ENCODE data around the gene TEX14.

Gene TEX14

GRCh38 chr17:58611331-58611730, 80.5 kb downstream of the TEX14 start:
- Histone ChIP-seq H3K9ac (ENCODE audit: low read length in 5 of 5) (no peak overlapping the region), H3K4me1 (ENCODE audit: control insufficient read depth in 5 of 5, insufficient read depth in 5 of 5, low read length in 5 of 5) (no peaks in the 10 kb centered on the region), H3K27me3 (ENCODE audit: control insufficient read depth in 5 of 5, insufficient read depth in 4 of 5, low read length in 5 of 5) (peaks cover 0 to 5% (median 0%) of the 10 kb centered on the region in 5 donors), H3K4me3 (ENCODE audit: low read depth in 1 of 5, low read length in 5 of 5) (no peak overlapping the region), H3K36me3 (ENCODE audit: control insufficient read depth in 5 of 5, insufficient read depth in 5 of 5, low read length in 5 of 5) (no peaks in the 10 kb centered on the region), H3K9me3 (ENCODE audit: control insufficient read depth in 5 of 5, low read length in 5 of 5) (no peaks in the 10 kb centered on the region), H3K27ac (ENCODE audit: low read depth, low read length) (no peak overlapping the region)

GRCh38 chr17:58606934-58607333, 84.9 kb downstream of the TEX14 start:
- peaks cover 0 to 5% (median 0%) of the 10 kb centered on the region in 5 donors for H3K27me3 ChIP-seq (ENCODE audit: control insufficient read depth in 5 of 5, insufficient read depth in 4 of 5, low read length in 5 of 5)
- H3K9ac ChIP-seq (ENCODE audit: low read length in 5 of 5), result no peak overlapping the region
- no peaks in the 10 kb centered on the region for H3K36me3 ChIP-seq (ENCODE audit: control insufficient read depth in 5 of 5, insufficient read depth in 5 of 5, low read length in 5 of 5)
- H3K4me1 ChIP-seq (ENCODE audit: control insufficient read depth in 5 of 5, insufficient read depth in 5 of 5, low read length in 5 of 5), result no peaks in the 10 kb centered on the region
- no peak overlapping the region for H3K4me3 ChIP-seq (ENCODE audit: low read depth in 1 of 5, low read length in 5 of 5)
- no peaks in the 10 kb centered on the region for H3K9me3 ChIP-seq (ENCODE audit: control insufficient read depth in 5 of 5, low read length in 5 of 5)
- no peak overlapping the region for H3K27ac ChIP-seq (ENCODE audit: low read depth, low read length)

GRCh38 chr17:58605986-58606385, 85.9 kb downstream of the TEX14 start:
- H3K27ac ChIP-seq (ENCODE audit: low read depth, low read length), result no peak overlapping the region
- H3K27me3 ChIP-seq (ENCODE audit: control insufficient read depth in 5 of 5, insufficient read depth in 4 of 5, low read length in 5 of 5), result peaks cover 0 to 5% (median 0%) of the 10 kb centered on the region in 5 donors

GRCh38 chr17:58605470-58605869, 86.4 kb downstream of the TEX14 start:
- Histone ChIP-seq H3K27ac (ENCODE audit: low read depth, low read length) (no peak overlapping the region), H3K9me3 (ENCODE audit: control insufficient read depth in 5 of 5, low read length in 5 of 5) (no peaks in the 10 kb centered on the region), H3K4me3 (ENCODE audit: low read depth in 1 of 5, low read length in 5 of 5) (no peak overlapping the region), H3K4me1 (ENCODE audit: control insufficient read depth in 5 of 5, insufficient read depth in 5 of 5, low read length in 5 of 5) (no peaks in the 10 kb centered on the region), H3K27me3 (ENCODE audit: control insufficient read depth in 5 of 5, insufficient read depth in 4 of 5, low read length in 5 of 5) (peaks cover 0 to 5% (median 0%) of the 10 kb centered on the region in 5 donors), H3K36me3 (ENCODE audit: control insufficient read depth in 5 of 5, insufficient read depth in 5 of 5, low read length in 5 of 5) (no peaks in the 10 kb centered on the region), H3K9ac (ENCODE audit: low read length in 5 of 5) (no peak overlapping the region)

More at GRCh38 chr17:58605986-58606385, 85.9 kb downstream of the TEX14 start:
- Histone ChIP-seq H3K36me3 (ENCODE audit: control insufficient read depth in 5 of 5, insufficient read depth in 5 of 5, low read length in 5 of 5) (no peaks in the 10 kb centered on the region), H3K9ac (ENCODE audit: low read length in 5 of 5) (no peak overlapping the region), H3K4me1 (ENCODE audit: control insufficient read depth in 5 of 5, insufficient read depth in 5 of 5, low read length in 5 of 5) (no peaks in the 10 kb centered on the region), H3K9me3 (ENCODE audit: control insufficient read depth in 5 of 5, low read length in 5 of 5) (no peaks in the 10 kb centered on the region), H3K4me3 (ENCODE audit: low read depth in 1 of 5, low read length in 5 of 5) (no peak overlapping the region)

- H3K36me3 ChIP-seq (ENCODE audit: control insufficient read depth in 5 of 5, insufficient read depth in 5 of 5, low read length in 5 of 5), result no peaks in the 10 kb centered on the region
- no peak overlapping the region for H3K9ac ChIP-seq (ENCODE audit: low read length in 5 of 5)
- H3K27ac ChIP-seq (ENCODE audit: low read depth, low read length), result no peak overlapping the region
- no peaks in the 10 kb centered on the region for H3K4me1 ChIP-seq (ENCODE audit: control insufficient read depth in 5 of 5, insufficient read depth in 5 of 5, low read length in 5 of 5)
- no peaks in the 10 kb centered on the region for H3K9me3 ChIP-seq (ENCODE audit: control insufficient read depth in 5 of 5, low read length in 5 of 5)
- no peak overlapping the region for H3K4me3 ChIP-seq (ENCODE audit: low read depth in 1 of 5, low read length in 5 of 5)
- H3K27me3 ChIP-seq (ENCODE audit: control insufficient read depth in 5 of 5, insufficient read depth in 4 of 5, low read length in 5 of 5), result no peaks in the 10 kb centered on the region
Measured at GRCh38 chr17:58601976-58602375, 89.9 kb downstream of the TEX14 start.

GRCh38 chr17:58597371-58597770, 94.5 kb downstream of the TEX14 start:
- H3K27ac ChIP-seq (ENCODE audit: low read depth, low read length), result no peak overlapping the region
- H3K9ac ChIP-seq (ENCODE audit: low read length in 5 of 5), result no peak overlapping the region
- no peaks in the 10 kb centered on the region for H3K9me3 ChIP-seq (ENCODE audit: control insufficient read depth in 5 of 5, low read length in 5 of 5)
- no peaks in the 10 kb centered on the region for H3K27me3 ChIP-seq (ENCODE audit: control insufficient read depth in 5 of 5, insufficient read depth in 4 of 5, low read length in 5 of 5)
- H3K4me1 ChIP-seq (ENCODE audit: control insufficient read depth in 5 of 5, insufficient read depth in 5 of 5, low read length in 5 of 5), result no peaks in the 10 kb centered on the region
- no peaks in the 10 kb centered on the region for H3K36me3 ChIP-seq (ENCODE audit: control insufficient read depth in 5 of 5, insufficient read depth in 5 of 5, low read length in 5 of 5)
- no peak overlapping the region for H3K4me3 ChIP-seq (ENCODE audit: low read depth in 1 of 5, low read length in 5 of 5)

GRCh38 chr17:58595194-58595792, 96.6 kb downstream of the TEX14 start:
- H3K9ac ChIP-seq (ENCODE audit: low read length in 5 of 5), result no peak overlapping the region
- no peaks in the 10 kb centered on the region for H3K9me3 ChIP-seq (ENCODE audit: control insufficient read depth in 5 of 5, low read length in 5 of 5)
- H3K27ac ChIP-seq (ENCODE audit: low read depth, low read length), result no peak overlapping the region
- no peaks in the 10 kb centered on the region for H3K36me3 ChIP-seq (ENCODE audit: control insufficient read depth in 5 of 5, insufficient read depth in 5 of 5, low read length in 5 of 5)
- H3K4me3 ChIP-seq (ENCODE audit: low read depth in 1 of 5, low read length in 5 of 5), result no peak overlapping the region
- no peaks in the 10 kb centered on the region for H3K27me3 ChIP-seq (ENCODE audit: control insufficient read depth in 5 of 5, insufficient read depth in 4 of 5, low read length in 5 of 5)
- H3K4me1 ChIP-seq (ENCODE audit: control insufficient read depth in 5 of 5, insufficient read depth in 5 of 5, low read length in 5 of 5), result no peaks in the 10 kb centered on the region

GRCh38 chr17:58593123-58593522, 98.7 kb downstream of the TEX14 start:
- Histone ChIP-seq H3K27ac (ENCODE audit: low read depth, low read length) (no peak overlapping the region), H3K9me3 (ENCODE audit: control insufficient read depth in 5 of 5, low read length in 5 of 5) (no peaks in the 10 kb centered on the region), H3K27me3 (ENCODE audit: control insufficient read depth in 5 of 5, insufficient read depth in 4 of 5, low read length in 5 of 5) (no peaks in the 10 kb centered on the region), H3K4me3 (ENCODE audit: low read depth in 1 of 5, low read length in 5 of 5) (no peak overlapping the region), H3K9ac (ENCODE audit: low read length in 5 of 5) (no peak overlapping the region), H3K4me1 (ENCODE audit: control insufficient read depth in 5 of 5, insufficient read depth in 5 of 5, low read length in 5 of 5) (no peaks in the 10 kb centered on the region), H3K36me3 (ENCODE audit: control insufficient read depth in 5 of 5, insufficient read depth in 5 of 5, low read length in 5 of 5) (no peaks in the 10 kb centered on the region)

- Histone ChIP-seq H3K9me3 (ENCODE audit: control insufficient read depth in 5 of 5, low read length in 5 of 5) (no peaks in the 10 kb centered on the region), H3K4me3 (ENCODE audit: low read depth in 1 of 5, low read length in 5 of 5) (no peak overlapping the region), H3K9ac (ENCODE audit: low read length in 5 of 5) (no peak overlapping the region)
Measured at GRCh38 chr17:58591455-58591854, 100.4 kb downstream of the TEX14 start.

GRCh38 chr17:58590377-58590776, 101.5 kb downstream of the TEX14 start:
- H3K27me3 ChIP-seq (ENCODE audit: control insufficient read depth in 5 of 5, insufficient read depth in 4 of 5, low read length in 5 of 5), result no peaks in the 10 kb centered on the region
- H3K4me3 ChIP-seq (ENCODE audit: low read depth in 1 of 5, low read length in 5 of 5), result no peak overlapping the region
- no peaks in the 10 kb centered on the region for H3K4me1 ChIP-seq (ENCODE audit: control insufficient read depth in 5 of 5, insufficient read depth in 5 of 5, low read length in 5 of 5)
- no peaks in the 10 kb centered on the region for H3K9me3 ChIP-seq (ENCODE audit: control insufficient read depth in 5 of 5, low read length in 5 of 5)
- H3K36me3 ChIP-seq (ENCODE audit: control insufficient read depth in 5 of 5, insufficient read depth in 5 of 5, low read length in 5 of 5), result no peaks in the 10 kb centered on the region
- H3K9ac ChIP-seq (ENCODE audit: low read length in 5 of 5), result no peak overlapping the region
- H3K27ac ChIP-seq (ENCODE audit: low read depth, low read length), result no peak overlapping the region

More at GRCh38 chr17:58591455-58591854, 100.4 kb downstream of the TEX14 start:
- Histone ChIP-seq H3K27me3 (ENCODE audit: control insufficient read depth in 5 of 5, insufficient read depth in 4 of 5, low read length in 5 of 5) (no peaks in the 10 kb centered on the region), H3K27ac (ENCODE audit: low read depth, low read length) (no peak overlapping the region), H3K4me1 (ENCODE audit: control insufficient read depth in 5 of 5, insufficient read depth in 5 of 5, low read length in 5 of 5) (no peaks in the 10 kb centered on the region), H3K36me3 (ENCODE audit: control insufficient read depth in 5 of 5, insufficient read depth in 5 of 5, low read length in 5 of 5) (no peaks in the 10 kb centered on the region)

All from subcutaneous abdominal adipose tissue (tissue), 5 donors.